SK-N-SH (cell line): ENCODE data around the gene NAALADL2. TPM values are rescaled to one million over a fixed set of nuclear protein-coding genes. Genes with fewer than 3 reads are reported as not detected.

Experiments used
- CTCF ChIA-PET: fragments of 300-600, 350-600 bp; formaldehyde crosslinking; extraction: SDS; loops from one replicate; lab custom pipeline; 2021; lab: Yijun Ruan, JAX
- POLR2A ChIA-PET: fragments of 350-600 bp; sonication (Branson Sonifier 250); formaldehyde crosslinking; extraction: SDS; loops from one replicate; lab custom pipeline; 2020; ENCODE audit warnings: antibody characterized with exemption, inconsistent platforms; lab: Yijun Ruan, JAX
- DNase-seq: peaks from one replicate; pipeline ENCODE4 v3.0.0; 2012
- H2AFZ ChIP-seq: fragments of 200-600 bp; sonication (generic); 2 replicates; pipeline ENCODE4 v1.8.1; 2016; ENCODE audit warnings: antibody characterized with exemption, mild to moderate bottlenecking, low read depth
- H3F3A ChIP-seq: fragments of 200-600 bp; sonication (generic); replicated peaks from 2 replicates; pipeline ENCODE3; 2016; ENCODE audit warnings: antibody characterized with exemption, mild to moderate bottlenecking; ENCODE audit not compliant: insufficient read depth
- H3K27ac ChIP-seq, 2 experiments: fragments of 200-500 bp in 1 of 2; fragments of 200-600 bp in 1 of 2; sonication (Bioruptor generic) in 1 of 2; sonication (generic), shearing (Covaris generic) in 1 of 2; 2 replicates each; pipeline versions ENCODE4 v1.5.1 to v1.6.1; 2014 to 2016; ENCODE audit warnings: low read depth in 2 of 2, inconsistent platforms in 1 of 2, low read length in 1 of 2, mild to moderate bottlenecking in 1 of 2, mixed read lengths in 1 of 2
- H3K27me3 ChIP-seq: fragments of 200-600 bp; sonication (generic), shearing (Covaris generic); 2 replicates; pipeline ENCODE4 v1.6.1; 2016; ENCODE audit warnings: mixed run types; ENCODE audit not compliant: insufficient read depth
- H3K36me3 ChIP-seq, 2 experiments: fragments of 200-500 bp in 1 of 2; fragments of 200-600 bp in 1 of 2; sonication (Bioruptor generic) in 1 of 2; sonication (generic) in 1 of 2; replicated peaks in 1 of 2; 2 replicates each; pipeline versions ENCODE3 to v1.5.1; 2014 to 2016; ENCODE audit warnings: low read length in 1 of 2, mild to moderate bottlenecking in 1 of 2; ENCODE audit not compliant: insufficient read depth in 2 of 2, control insufficient read depth in 1 of 2
- H3K4me1 ChIP-seq, 2 experiments: fragments of 200-500 bp in 1 of 2; fragments of 200-600 bp in 1 of 2; sonication (Bioruptor generic) in 1 of 2; sonication (generic), shearing (Covaris generic) in 1 of 2; 2 replicates each; pipeline versions ENCODE4 v1.5.1 to v1.6.1; 2014 to 2016; ENCODE audit warnings: low read depth in 1 of 2, low read length in 1 of 2, mixed run types in 1 of 2; ENCODE audit not compliant: insufficient read depth in 2 of 2, control insufficient read depth in 1 of 2
- H3K4me2 ChIP-seq: fragments of 200-600 bp; sonication (generic), shearing (Covaris generic); 2 replicates; pipeline ENCODE4 v1.6.1; 2017; ENCODE audit warnings: mixed run types
- H3K4me3 ChIP-seq, 2 experiments: fragments of 200-500 bp in 1 of 2; fragments of 200-600 bp in 1 of 2; sonication (Bioruptor generic) in 1 of 2; sonication (generic), shearing (Covaris generic) in 1 of 2; 2 replicates each; pipeline versions ENCODE4 v1.5.1 to v1.8.1; 2014 to 2016; ENCODE audit warnings: low read depth in 2 of 2, inconsistent platforms in 1 of 2, low read length in 1 of 2, mild to moderate bottlenecking in 1 of 2, mixed read lengths in 1 of 2, moderate library complexity in 1 of 2
- H3K79me2 ChIP-seq: fragments of 200-600 bp; sonication (generic); 2 replicates; pipeline ENCODE4 v1.8.1; 2017; ENCODE audit warnings: mild to moderate bottlenecking; ENCODE audit not compliant: insufficient read depth
- H3K9ac ChIP-seq: fragments of 200-600 bp; sonication (generic); 2 replicates; pipeline ENCODE4 v1.6.1; 2017; ENCODE audit warnings: mixed run types
- H3K9me2 ChIP-seq: fragments of 200-600 bp; sonication (generic); 2 replicates; pipeline ENCODE4 v1.6.1; 2017; ENCODE audit warnings: mixed run types
- H3K9me3 ChIP-seq: fragments of 200-600 bp; sonication (generic); 2 replicates; pipeline ENCODE4 v1.6.1; 2017; ENCODE audit warnings: mixed run types, mild to moderate bottlenecking, moderate library complexity
- H4K20me1 ChIP-seq: fragments of 200-600 bp; sonication (generic); 2 replicates; pipeline ENCODE4 v1.6.1; 2017; ENCODE audit warnings: mild to moderate bottlenecking, mixed run types; ENCODE audit not compliant: insufficient read depth
- EP300 ChIP-seq, 2 experiments: IDR thresholded peaks; 2 replicates each; pipeline versions ENCODE4 v1.4.0 to v1.6.1; 2012; ENCODE audit warnings: borderline replicate concordance in 1 of 2, low read depth in 1 of 2, low read length in 1 of 2
- FOXJ3 ChIP-seq: sonication (generic); formaldehyde crosslinking; IDR thresholded peaks from 2 replicates; pipeline ENCODE4 v1.5.1; 2020; ENCODE audit warnings: mild to moderate bottlenecking, missing genetic modification reagents
- FOXM1 ChIP-seq: IDR thresholded peaks from 2 replicates; pipeline ENCODE4 v1.4.0; 2012; ENCODE audit warnings: low read depth, mild to moderate bottlenecking
- GABPA ChIP-seq: IDR thresholded peaks from 2 replicates; pipeline ENCODE4 v1.4.0; 2012; ENCODE audit warnings: low read depth, mild to moderate bottlenecking
- MAX ChIP-seq: IDR thresholded peaks from 2 replicates; pipeline ENCODE4 v1.4.0; 2012; ENCODE audit warnings: low read depth
- MEF2A ChIP-seq: IDR thresholded peaks from 2 replicates; pipeline ENCODE4 v1.4.0; 2012; ENCODE audit warnings: low read depth, borderline replicate concordance
- MXI1 ChIP-seq: IDR thresholded peaks from 2 replicates; pipeline ENCODE4 v1.6.1; 2012; ENCODE audit warnings: mild to moderate bottlenecking, low read depth, low read length, improper control_type of control experiment
- NFIC ChIP-seq: IDR thresholded peaks from 2 replicates; pipeline ENCODE4 v1.4.0; 2012; ENCODE audit warnings: borderline replicate concordance
- POLR2AphosphoS5 ChIP-seq: IDR thresholded peaks from 2 replicates; pipeline ENCODE4 v1.6.1; 2012; ENCODE audit warnings: low read depth, low read length
- RAD21 ChIP-seq: IDR thresholded peaks from 2 replicates; pipeline ENCODE4 v1.6.1; 2012; ENCODE audit warnings: mild to moderate bottlenecking, low read length
- RXRA ChIP-seq: IDR thresholded peaks from 2 replicates; pipeline ENCODE4 v1.4.0; 2012; ENCODE audit warnings: low read depth, mild to moderate bottlenecking, borderline replicate concordance
- SIN3A ChIP-seq: IDR thresholded peaks from 2 replicates; pipeline ENCODE4 v1.6.1; 2012; ENCODE audit warnings: low read depth, mild to moderate bottlenecking, low read length, moderate library complexity, borderline replicate concordance
- SMC3 ChIP-seq: IDR thresholded peaks from 2 replicates; pipeline ENCODE4 v1.6.1; 2012; ENCODE audit warnings: low read depth, low read length, improper control_type of control experiment
- TAF1 ChIP-seq: IDR thresholded peaks from 2 replicates; pipeline ENCODE4 v1.6.1; 2012; ENCODE audit warnings: low read depth, mild to moderate bottlenecking, low read length, moderate library complexity, borderline replicate concordance
- TCF12 ChIP-seq: IDR thresholded peaks from 2 replicates; pipeline ENCODE4 v1.4.0; 2012
- TEAD4 ChIP-seq: IDR thresholded peaks from 2 replicates; pipeline ENCODE4 v1.4.0; 2012; ENCODE audit warnings: mild to moderate bottlenecking, borderline replicate concordance; ENCODE audit not compliant: insufficient read depth
- WGBS: methylation state at CpG from one replicate; pipeline ENCODE4 v1.1.6; 2017; ENCODE audit warnings: low lambda C conversion rate; 5-methylcytosine and 5-hydroxymethylcytosine counted together
- polyA plus RNA-seq, 3 experiments: library from polyadenylated mRNA; depleted of rRNA; stranded (reverse); fragments of >200 nt; gene quantifications; 2 replicates each; pipeline ENCODE4 v1.2.3, GENCODE V29; 2012
- TF ChIP-seq, protein P1 (sequence below): IDR thresholded peaks from 2 replicates; pipeline ENCODE4 v1.4.0; 2012; ENCODE audit warnings: low read depth, borderline replicate concordance
- TF ChIP-seq, protein P2 (sequence below): IDR thresholded peaks from 2 replicates; pipeline ENCODE4 v1.4.0; 2012; ENCODE audit warnings: low read depth, borderline replicate concordance
- TF ChIP-seq, protein P3 (sequence below): fragments of 150-350 bp; IDR thresholded peaks from 2 replicates; pipeline ENCODE4 v1.6.1; 2016; ENCODE audit warnings: mild to moderate bottlenecking, low read depth, low read length

Gene NAALADL2
- polyA plus RNA-seq, 1 of the 3 experiments (the other 2 are of a cell fraction), result 1.2 TPM

DNA sequence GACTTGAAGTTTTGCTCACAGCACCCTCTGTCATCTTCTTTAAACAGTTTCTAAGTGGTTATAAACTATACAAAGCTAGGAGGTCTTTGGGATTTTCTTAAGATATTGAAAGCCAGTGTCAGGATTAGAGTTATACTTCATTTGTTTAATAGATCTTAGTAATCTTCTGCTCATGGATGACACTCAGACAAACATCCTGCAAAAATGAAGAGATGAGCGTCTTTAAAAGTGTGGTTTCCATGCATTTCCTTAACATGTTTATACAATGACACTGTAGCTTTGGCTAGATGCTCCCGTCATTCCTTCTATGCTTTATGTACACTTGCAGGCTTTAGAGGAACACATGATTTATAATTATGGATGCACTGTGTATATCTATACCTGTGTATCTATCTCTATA lies 182.2 kb downstream of the NAALADL2 start:
- Histone ChIP-seq H2AFZ (no peak overlapping the region), H3F3A (no peaks in the 10 kb centered on the region), H3K79me2 (no peaks in the 10 kb centered on the region), H3K9me2 (no peaks in the 10 kb centered on the region), H3K27me3 (no peaks in the 10 kb centered on the region), H3K4me2 (no peak overlapping the region), H3K9ac (no peak overlapping the region), H4K20me1 (no peaks in the 10 kb centered on the region), H3K36me3 (no peaks in the 10 kb centered on the region), H3K4me3 (no peak overlapping the region), H3K27ac (no peak overlapping the region), H3K9me3 (no peaks in the 10 kb centered on the region), H3K4me1 (no peaks in the 10 kb centered on the region)
- TF ChIP-seq TAF1 (no peak), FOXM1 (no peak), MAX (no peak), NFIC (no peak), RXRA (no peak), MEF2A (no peak), SIN3A (no peak), FOXJ3 (CRISPR knock-in tag) (no peak), POLR2AphosphoS5 (no peak), EP300 (IDR thresholded peaks at IDR 0.05; ENCODE audit: borderline replicate concordance in 1 of 2, low read depth in 1 of 2, low read length in 1 of 2) (no peak), MXI1 (no peak), RAD21 (no peak), GABPA (no peak), SMC3 (no peak), TEAD4 (no peak), TCF12 (no peak)
- TF ChIP-seq, protein P1, sequence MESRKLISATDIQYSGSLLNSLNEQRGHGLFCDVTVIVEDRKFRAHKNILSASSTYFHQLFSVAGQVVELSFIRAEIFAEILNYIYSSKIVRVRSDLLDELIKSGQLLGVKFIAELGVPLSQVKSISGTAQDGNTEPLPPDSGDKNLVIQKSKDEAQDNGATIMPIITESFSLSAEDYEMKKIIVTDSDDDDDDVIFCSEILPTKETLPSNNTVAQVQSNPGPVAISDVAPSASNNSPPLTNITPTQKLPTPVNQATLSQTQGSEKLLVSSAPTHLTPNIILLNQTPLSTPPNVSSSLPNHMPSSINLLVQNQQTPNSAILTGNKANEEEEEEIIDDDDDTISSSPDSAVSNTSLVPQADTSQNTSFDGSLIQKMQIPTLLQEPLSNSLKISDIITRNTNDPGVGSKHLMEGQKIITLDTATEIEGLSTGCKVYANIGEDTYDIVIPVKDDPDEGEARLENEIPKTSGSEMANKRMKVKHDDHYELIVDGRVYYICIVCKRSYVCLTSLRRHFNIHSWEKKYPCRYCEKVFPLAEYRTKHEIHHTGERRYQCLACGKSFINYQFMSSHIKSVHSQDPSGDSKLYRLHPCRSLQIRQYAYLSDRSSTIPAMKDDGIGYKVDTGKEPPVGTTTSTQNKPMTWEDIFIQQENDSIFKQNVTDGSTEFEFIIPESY, result no peak
- TF ChIP-seq, protein P2, sequence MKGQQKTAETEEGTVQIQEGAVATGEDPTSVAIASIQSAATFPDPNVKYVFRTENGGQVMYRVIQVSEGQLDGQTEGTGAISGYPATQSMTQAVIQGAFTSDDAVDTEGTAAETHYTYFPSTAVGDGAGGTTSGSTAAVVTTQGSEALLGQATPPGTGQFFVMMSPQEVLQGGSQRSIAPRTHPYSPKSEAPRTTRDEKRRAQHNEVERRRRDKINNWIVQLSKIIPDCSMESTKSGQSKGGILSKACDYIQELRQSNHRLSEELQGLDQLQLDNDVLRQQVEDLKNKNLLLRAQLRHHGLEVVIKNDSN, result no peak
- TF ChIP-seq, protein P3, sequence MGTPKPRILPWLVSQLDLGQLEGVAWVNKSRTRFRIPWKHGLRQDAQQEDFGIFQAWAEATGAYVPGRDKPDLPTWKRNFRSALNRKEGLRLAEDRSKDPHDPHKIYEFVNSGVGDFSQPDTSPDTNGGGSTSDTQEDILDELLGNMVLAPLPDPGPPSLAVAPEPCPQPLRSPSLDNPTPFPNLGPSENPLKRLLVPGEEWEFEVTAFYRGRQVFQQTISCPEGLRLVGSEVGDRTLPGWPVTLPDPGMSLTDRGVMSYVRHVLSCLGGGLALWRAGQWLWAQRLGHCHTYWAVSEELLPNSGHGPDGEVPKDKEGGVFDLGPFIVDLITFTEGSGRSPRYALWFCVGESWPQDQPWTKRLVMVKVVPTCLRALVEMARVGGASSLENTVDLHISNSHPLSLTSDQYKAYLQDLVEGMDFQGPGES, result no peak
- ChIA-PET CTCF (no interaction called here), POLR2A (no interaction called here)
- DNase-seq, result no peak
- 60% methylated on average over 2 of the region's 2 CpGs for WGBS
